Measurements from ENCODE around the gene NUPR2. TPM values are rescaled to one million over a fixed set of nuclear protein-coding genes. Genes with fewer than 3 reads are reported as not detected.

Gene NUPR2
- total RNA-seq, 1 experiment from 2014 or later: not detected

DNA sequence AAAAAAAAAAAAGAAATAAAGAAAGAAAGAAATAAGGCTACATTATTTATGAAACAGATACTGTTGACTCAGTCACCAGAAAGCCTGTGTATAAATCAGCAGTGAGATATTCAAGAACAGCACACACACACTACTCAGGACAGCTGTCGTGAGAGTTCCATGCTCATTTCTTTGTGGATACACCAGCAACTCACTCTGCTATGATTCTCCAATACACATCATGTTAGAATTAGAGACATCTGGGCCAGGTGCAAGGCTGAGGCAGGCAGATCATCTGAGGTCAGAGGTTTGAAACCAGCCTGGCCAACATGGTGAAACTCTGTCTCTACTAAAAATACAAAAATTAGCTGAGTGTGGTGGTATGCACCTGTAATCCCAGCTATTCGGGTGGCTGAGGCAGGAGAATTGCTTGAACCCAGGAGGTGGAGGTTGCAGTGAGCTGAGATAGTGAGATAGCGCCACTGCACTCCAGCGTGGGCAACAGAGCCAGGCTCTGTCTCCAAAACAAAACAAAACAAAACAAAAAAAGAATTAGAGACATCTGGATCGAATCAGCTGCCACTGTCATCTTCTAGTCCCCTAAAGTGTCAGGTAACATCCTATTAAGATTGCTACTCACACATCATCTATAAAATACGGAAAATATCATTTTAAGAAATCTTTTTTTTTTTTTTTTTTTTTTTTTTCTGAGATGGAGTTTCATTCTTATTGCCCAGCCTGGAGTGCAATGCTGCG, 11.2 kb upstream of the NUPR2 start:
- no peaks in the 10 kb centered on the region for H3K4me1 Mint-ChIP-seq

More for the DNA sequence above, 11.2 kb upstream of the NUPR2 start:
- H3K9me3 Mint-ChIP-seq: peaks cover 85 to 97% of the 10 kb centered on the region in 2 experiments
- Histone ChIP-seq H2BK15ac (ENCODE audit: low read depth, low read length) (no peak overlapping the region), H2AFZ (ENCODE audit: low read length) (no peak overlapping the region), H3K56ac (ENCODE audit: insufficient read length, low read depth, low read length) (no peak overlapping the region), H3K9ac (ENCODE audit: extremely low read depth, insufficient read length, low read length) (no peak overlapping the region), H3K79me2 (ENCODE audit: insufficient read depth, low read length) (no peaks in the 10 kb centered on the region), H3K4me2 (ENCODE audit: insufficient read depth, insufficient read length, low read length) (no peak overlapping the region), H3K4me1 (ENCODE audit: insufficient read depth, low read length) (no peaks in the 10 kb centered on the region), H3K23me2 (ENCODE audit: insufficient read length, low read depth, low read length, poor library complexity, severe bottlenecking) (no peaks in the 10 kb centered on the region), H3K4ac (ENCODE audit: low read depth, low read length) (no peak overlapping the region), H2BK20ac (ENCODE audit: low read depth, low read length, poor library complexity, severe bottlenecking) (no peak overlapping the region), H3K79me1 (ENCODE audit: insufficient read depth, low read depth, low read length, poor library complexity, severe bottlenecking) (no peaks in the 10 kb centered on the region), H2BK5ac (ENCODE audit: insufficient read length, low read length) (no peak overlapping the region), H3K14ac (ENCODE audit: insufficient read depth, low read length) (no peak overlapping the region), H4K8ac (replicated peaks; ENCODE audit: insufficient read length, low read depth, low read length) (no peak overlapping the region), H3K23ac (ENCODE audit: insufficient read length, low read depth, low read length) (no peak overlapping the region), H4K20me1 (ENCODE audit: control insufficient read depth, insufficient read depth, insufficient read length) (no peaks in the 10 kb centered on the region), H4K91ac (ENCODE audit: insufficient read length, low read depth, low read length) (no peak overlapping the region), H3K27me3 (ENCODE audit: insufficient read depth, low read length) (no peaks in the 10 kb centered on the region), H3K18ac (ENCODE audit: insufficient read length, low read depth, low read length) (no peak overlapping the region), H4K5ac (ENCODE audit: insufficient read length, low read depth, low read length) (no peak overlapping the region), H2AK5ac (ENCODE audit: insufficient read length, low read length) (no peak overlapping the region), H3K27ac (ENCODE audit: insufficient read length, low read depth, low read length) (no peak overlapping the region), H3T11ph (ENCODE audit: low read length) (no peak overlapping the region), H3K9me3 (ENCODE audit: control insufficient read depth, low read depth, low read length) (peaks cover 65% of the 10 kb centered on the region), H2BK12ac (ENCODE audit: insufficient read length, low read depth, low read length) (no peak overlapping the region), H2BK120ac (ENCODE audit: low read depth, low read length, poor library complexity, severe bottlenecking) (no peak overlapping the region)
- no peak for DNase-seq
- TF ChIP-seq, protein P1, sequence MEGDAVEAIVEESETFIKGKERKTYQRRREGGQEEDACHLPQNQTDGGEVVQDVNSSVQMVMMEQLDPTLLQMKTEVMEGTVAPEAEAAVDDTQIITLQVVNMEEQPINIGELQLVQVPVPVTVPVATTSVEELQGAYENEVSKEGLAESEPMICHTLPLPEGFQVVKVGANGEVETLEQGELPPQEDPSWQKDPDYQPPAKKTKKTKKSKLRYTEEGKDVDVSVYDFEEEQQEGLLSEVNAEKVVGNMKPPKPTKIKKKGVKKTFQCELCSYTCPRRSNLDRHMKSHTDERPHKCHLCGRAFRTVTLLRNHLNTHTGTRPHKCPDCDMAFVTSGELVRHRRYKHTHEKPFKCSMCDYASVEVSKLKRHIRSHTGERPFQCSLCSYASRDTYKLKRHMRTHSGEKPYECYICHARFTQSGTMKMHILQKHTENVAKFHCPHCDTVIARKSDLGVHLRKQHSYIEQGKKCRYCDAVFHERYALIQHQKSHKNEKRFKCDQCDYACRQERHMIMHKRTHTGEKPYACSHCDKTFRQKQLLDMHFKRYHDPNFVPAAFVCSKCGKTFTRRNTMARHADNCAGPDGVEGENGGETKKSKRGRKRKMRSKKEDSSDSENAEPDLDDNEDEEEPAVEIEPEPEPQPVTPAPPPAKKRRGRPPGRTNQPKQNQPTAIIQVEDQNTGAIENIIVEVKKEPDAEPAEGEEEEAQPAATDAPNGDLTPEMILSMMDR (conservative IDR thresholded peaks at IDR 0.05): no peak
- H3K4me3 Mint-ChIP-seq: no peak overlapping the region
- no CpG with 5 or more reads among the region's 7 CpGs for WGBS (ENCODE audit: extremely low coverage, insufficient read length, low lambda C conversion rate)
- no peaks in the 10 kb centered on the region for H3K27me3 Mint-ChIP-seq (ENCODE audit: low read depth)
- no peak overlapping the region for H3K27ac Mint-ChIP-seq
- H3K36me3 Mint-ChIP-seq (ENCODE audit: insufficient read depth in 1 of 3, low read depth in 3 of 3): peaks cover 0 to 18% (median 2%) of the 10 kb centered on the region in 3 experiments; a peak in 5 of 7 replicates
